ENCODE data around the gene PLA2G1B.
A peak's percentile ranks its signal among the peaks of the same experiment; 100 is the strongest.
"Not testable (repeated sequence)": the region's sequence is repeated elsewhere in the genome, so short reads cannot be mapped to it uniquely, and the experiment has no call there.

DNA sequence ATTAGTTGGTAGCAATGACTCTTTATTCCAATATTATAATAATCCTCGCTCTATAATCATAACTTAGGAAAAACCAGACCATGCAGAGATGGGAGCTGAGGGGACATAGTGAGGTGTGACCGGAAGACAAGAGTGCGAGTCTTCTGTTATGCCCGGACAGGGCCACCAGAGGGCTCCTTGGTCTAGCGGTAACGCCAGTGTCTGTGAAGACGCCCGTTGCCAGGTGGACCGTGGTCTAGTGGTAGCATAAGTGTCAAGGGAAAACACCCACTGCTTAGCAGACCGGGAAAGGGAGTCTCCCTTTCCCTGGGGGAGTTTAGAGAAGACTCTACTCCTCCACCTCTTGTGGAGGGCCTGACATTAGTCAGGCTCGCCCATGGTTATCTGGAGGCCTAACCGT is 7.9 kb upstream of the PLA2G1B start:
- TF ChIP-seq POLR2A (IDR thresholded peaks at IDR 0.05), result not testable (repeated sequence)
- TF ChIP-seq, protein P1, sequence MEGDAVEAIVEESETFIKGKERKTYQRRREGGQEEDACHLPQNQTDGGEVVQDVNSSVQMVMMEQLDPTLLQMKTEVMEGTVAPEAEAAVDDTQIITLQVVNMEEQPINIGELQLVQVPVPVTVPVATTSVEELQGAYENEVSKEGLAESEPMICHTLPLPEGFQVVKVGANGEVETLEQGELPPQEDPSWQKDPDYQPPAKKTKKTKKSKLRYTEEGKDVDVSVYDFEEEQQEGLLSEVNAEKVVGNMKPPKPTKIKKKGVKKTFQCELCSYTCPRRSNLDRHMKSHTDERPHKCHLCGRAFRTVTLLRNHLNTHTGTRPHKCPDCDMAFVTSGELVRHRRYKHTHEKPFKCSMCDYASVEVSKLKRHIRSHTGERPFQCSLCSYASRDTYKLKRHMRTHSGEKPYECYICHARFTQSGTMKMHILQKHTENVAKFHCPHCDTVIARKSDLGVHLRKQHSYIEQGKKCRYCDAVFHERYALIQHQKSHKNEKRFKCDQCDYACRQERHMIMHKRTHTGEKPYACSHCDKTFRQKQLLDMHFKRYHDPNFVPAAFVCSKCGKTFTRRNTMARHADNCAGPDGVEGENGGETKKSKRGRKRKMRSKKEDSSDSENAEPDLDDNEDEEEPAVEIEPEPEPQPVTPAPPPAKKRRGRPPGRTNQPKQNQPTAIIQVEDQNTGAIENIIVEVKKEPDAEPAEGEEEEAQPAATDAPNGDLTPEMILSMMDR (IDR thresholded peaks at IDR 0.05), result peak; percentile 42 to 86 (median 75)
